ENCODE measurements around the gene ZNF594.
"Not testable (repeated sequence)": the region's sequence is repeated elsewhere in the genome, so short reads cannot be mapped to it uniquely, and the experiment has no call there.

The ZNF594 gene

DNA sequence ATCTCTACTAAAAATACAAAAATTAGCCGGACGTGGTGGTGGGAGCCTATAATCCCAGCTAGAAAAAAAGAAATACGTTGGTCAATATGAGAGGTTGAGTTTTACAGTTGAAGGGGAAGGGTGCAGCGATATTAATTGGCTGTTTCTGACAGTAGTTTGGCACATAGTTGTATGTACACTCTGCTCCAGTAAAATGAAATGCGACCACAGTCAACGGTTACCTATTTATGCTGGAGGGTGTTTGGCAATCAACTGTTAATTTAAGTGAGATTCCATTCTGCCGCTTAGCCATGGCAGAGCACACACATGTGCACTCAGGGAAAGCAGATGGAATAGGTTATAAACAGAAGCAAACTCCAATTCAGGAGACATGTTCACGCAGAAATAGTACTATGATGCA, 9.3 kb upstream of the ZNF594 start:
- DNase-seq: no peak

DNA sequence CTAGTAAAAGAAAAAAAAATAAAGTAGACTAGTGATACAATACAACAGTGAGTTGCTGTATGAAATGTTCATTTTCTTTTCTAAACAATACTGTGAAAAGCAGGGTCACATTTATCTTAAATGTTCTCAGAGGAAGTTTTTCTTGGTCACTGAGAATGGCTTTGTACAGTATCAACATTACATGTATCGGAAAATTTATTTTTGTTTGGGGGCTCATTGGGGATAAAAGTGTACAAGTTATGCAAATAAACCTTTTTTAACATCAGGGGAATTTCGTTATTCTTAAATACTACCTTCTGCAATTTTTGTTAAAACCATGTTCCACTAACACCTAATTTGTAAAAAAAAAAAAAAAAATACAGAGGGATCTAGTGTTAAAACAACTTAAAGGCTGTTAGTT, 8.7 kb upstream of the ZNF594 start:
- DNase-seq: no peak

DNA sequence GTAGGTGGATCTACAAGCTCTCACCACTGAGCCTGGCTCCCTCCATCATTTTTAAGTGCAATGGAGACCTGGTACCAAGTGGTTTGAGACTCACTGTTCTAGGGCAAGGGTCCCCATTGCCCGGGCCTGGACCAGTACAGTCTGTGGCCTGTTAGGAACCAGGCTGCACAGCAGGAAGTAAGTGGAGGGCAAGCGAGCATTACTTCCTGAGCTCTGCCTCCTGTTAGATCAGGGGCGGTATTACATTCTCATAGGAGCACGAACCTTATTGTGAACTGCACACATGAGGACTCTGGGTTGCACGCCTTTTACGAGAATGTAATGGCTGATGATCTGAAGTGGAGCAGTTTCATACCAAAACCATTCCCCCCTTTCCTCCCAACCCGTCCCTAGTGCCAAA, 6.8 kb upstream of the ZNF594 start:
- DNase-seq: no peak

DNA sequence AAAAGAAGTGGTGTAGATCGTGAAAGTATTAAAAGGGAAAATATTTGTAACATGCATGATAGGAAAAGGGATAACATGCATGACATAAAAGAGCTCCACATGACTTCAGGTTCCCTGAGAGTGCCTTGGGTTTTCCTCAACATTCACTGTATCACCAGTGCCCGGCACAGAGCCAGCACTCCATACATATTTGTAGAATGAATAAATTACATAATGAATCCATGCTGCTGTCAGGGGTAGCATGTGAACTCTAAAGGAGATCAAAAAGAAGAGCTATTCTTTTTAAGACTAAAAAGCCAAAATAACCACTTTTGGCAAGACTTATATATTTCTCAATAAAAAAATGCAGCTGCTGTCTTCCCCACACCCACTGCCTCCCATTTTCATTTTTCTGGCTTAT, 2.7 kb upstream of the ZNF594 start:
- DNase-seq: no peak

DNA sequence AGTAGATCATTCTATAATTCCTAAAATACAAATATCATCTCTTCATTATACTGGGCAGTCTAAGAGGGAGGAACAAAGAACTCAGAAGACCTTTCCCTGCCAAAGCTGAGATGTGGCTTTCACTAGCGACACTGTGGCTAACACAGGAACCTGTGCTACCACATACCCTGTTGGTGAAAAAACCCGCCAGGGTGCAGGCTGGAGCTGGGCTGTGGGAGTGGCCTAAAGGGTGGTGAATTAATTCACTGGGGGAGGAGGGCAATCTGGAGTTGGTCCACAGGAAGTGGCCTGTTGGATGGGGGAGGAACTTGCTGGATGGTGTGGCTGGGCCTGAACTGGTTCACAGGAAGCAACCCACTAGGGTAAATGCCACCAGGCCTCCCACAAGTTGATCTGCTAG, 7.4 kb downstream of the ZNF594 start:
- no peak for DNase-seq

DNA sequence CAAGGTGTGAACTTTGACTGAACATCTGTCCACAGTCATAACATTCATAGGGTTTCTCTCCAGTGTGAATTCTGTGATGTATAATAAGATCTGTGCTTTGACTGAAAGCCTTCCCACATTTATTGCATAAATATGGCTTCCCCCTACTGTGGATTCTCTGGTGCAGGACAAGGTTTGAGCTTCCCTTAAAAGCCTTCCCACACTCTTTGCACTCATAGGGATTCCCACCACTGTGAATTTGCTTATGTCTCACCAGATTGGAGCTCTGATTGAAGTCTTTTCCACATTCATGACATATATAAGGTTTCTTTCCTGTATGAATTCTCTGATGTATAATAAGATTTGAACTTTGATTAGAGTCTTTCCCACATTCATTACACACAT, 8.3 kb downstream of the ZNF594 start:
- no peak for DNase-seq

DNA sequence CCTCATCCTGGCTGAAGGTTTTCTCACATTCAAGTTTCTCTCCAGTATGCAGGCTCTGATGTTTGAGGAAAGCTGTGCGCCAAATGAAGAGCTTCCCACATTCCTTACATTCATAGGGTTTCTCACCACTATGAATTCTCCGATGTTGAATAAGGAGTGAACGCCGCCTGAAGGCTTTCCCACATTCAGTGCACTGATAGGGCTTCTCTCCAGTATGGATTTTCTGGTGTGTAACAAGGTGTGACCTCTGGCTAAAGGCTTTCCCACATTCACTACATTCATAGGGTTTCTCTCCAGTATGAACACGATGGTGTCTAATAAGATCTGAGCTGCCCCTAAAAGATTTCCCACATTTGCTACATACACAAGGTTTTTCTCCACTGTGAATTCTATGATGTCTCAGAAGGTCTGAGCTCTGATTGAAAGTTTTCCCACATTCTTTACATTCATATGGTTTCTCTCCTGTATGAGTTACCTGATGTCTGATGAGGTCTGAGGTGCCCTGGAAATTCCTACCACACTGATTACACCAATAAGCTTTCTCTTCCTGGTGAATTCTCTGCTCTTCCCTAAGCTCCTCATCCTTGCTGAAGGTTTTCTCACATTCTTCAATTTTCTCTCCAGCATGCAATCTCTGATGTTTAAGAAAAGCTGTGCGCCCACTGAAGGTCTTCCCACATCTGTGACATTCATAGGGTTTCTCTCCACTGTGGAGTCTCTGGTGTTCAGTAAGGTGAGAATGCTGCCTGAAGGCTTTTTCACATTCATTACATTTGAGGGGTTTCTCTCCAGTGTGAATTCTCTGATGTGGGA, 8.9 kb downstream of the ZNF594 start:
- DNase-seq: no peak

DNA sequence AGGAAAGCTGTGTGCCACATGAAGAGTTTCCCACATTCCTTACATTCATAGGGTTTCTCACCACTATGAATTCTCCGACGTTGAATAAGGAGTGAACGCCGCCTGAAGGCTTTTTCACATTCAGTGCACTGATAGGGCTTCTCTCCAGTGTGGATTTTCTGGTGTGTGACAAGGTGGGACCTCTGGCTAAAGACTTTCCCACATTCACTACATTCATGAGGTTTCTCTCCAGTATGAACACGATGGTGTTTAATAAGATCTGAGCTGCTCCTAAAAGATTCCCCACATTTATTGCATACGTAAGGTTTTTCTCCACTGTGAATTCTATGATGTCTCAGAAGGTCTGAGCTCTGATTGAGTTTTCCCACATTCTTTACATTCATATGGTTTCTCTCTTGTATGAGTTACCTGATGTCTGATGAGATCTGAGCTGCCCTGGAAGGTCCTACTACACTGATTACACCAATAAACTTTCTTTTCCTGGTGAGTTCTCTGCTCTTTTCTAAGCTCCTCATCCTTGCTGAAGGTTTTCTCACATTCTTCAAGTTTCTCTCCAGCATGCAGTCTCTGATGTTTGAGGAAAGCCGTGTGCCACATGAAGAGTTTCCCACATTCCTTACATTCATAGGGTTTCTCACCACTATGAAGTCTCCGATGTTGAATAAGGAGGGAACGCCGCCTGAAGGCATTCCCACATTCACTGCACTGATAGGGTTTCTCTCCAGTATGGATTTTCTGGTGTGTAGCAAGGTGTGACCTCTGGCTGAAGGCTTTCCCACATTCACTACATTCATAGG, 10.0 kb downstream of the ZNF594 start:
- DNase-seq: no peak

DNA sequence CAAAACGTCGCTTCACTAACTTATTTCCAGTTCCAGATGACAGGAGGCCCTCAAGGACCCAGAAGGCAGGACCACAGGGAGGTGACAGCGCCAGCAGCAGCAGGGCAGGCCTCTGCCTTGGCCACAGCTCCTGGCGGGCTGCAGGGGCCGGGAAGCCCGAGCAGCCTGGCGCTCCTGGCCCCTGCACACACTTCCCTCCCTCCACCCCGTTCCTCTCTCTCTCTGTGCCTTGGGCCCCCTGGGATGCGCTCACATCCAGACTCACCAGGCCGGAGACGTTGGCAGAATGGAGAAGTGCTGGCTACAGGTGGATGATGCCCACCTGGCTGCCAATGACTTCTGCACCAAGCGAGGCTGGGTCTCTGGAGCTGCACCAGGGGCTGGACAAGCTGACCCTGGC, 12.7 kb downstream of the ZNF594 start:
- no peak for DNase-seq

DNA sequence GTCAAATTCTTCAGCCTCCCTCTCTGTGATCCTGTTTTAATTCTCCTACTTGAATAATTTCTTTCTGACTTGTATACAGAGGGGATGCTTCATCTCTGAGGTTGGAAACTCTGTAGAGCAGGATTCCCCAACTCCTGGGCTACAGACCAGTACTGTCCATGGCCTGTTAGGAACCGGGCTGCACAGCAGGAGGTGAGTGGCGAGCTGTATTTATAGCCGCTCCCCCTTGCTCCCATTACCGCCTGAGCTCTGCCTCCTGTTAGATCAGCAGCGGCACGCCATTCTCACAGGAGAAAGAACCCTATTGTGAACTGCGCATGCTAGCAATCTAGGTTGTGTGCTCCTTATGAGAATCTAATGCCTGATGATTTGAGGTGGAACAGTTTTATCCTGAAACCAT, 16.6 kb downstream of the ZNF594 start:
- not testable (repeated sequence) for DNase-seq

DNA sequence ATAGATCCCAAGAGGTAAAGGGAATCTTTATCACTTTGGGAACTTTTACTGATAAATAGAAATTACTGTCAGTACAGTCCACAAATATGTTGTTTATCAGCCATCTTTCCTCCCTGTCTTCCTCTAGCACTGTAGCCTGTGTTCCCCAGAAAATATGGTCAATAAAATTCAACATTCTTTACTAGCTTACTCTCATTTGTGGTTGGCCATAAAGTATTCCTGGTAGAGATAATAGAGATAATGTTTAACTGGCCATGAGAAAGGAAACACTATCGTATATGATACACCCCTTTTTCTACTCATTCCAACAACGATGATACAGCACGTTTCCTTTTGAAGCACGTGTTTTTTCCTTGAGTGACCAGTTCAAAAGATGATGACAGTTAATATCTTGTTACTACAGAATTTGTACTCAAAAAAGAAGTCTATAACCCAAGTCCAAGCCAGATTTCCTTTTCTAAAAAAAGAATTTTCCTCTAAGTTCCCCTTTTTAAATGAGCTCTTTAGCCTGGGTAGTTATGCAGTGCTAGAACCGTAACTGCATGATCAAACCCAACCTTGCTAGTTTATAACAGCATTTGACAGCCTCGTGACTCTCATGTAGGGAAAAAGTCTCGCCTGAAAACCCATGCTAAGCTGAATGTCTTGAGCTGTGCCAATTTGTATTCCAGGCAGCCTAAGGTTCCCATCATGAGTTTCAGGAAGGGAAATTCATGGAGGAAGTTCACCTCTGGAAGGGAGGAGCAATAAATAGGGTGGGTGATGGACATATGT, 25.7 kb downstream of the ZNF594 start:
- DNase-seq: not testable (repeated sequence)

DNA sequence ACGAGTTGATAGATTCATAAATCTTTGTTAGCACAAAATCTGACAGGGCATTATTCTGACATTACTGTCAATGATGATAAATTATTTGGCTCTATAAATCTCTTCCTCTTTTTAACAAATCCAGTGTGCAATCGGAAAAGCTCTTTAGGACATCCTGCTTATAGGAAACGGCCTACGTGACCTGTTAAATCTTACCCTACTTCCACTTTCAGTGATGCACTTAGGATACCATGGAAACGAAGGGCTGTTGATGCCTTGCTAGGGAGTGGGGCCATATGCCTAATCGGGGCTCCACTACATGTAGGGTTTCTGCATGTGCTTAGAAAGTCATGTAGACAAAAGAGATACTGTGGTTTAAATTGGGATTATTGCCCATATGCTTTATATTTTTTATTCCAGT, 27.2 kb downstream of the ZNF594 start:
- no peak for DNase-seq

DNA sequence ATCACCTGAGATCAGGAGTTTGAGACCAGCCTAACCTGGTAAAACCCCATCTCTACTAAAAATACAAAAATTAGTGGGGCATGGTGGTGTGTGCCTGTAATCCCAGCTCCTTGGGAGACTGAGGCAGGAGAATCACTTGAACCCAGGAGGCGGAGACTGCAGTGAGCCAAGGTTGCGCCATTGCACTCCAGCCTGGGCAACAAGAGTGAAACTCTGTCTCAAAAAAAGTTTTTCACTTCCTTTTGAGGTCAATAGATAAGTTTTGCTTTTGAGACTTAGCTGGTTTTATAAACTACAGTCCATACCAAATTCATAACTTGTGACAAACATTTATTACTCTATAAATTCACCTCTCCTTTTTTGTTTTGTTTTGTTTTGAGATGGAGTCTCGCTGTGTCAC, 29.9 kb downstream of the ZNF594 start:
- not testable (repeated sequence) for DNase-seq

DNA sequence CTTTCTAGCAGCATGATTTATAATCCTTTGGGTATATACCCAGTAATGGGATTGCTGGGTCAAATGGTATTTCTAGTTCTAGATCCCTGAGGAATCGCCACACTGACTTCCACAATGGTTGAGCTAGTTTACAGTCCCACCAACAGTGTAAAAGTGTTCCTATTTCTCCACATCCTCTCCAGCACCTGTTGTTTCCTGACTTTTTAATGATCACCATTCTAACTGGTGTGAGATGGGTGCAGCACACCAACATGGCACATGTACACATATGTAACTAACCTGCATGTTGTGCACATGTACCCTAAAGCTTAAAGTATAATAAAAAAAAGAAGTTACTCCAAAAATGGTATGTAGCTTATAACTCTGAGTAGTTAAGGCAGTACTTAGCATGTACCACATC, 31.0 kb downstream of the ZNF594 start:
- DNase-seq: not testable (repeated sequence)

DNA sequence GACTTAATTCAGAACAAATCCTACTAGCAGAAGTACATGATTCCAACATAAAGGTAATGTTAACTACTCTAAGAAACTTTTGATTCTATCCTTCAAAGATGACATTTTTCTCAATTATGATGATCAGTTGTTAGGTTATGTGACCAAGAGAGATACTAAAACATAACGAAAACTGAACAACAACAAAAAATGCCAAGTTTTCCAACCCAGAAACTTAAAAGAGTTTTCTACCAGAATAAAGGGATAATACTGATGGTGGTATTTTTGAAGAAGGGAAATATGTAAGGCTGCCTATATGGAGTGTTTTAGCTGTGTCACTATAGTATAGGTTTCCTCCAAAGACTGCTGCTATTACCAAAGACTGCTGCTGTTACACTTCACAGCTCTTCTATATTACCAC, 45.5 kb downstream of the ZNF594 start:
- not testable (repeated sequence) for DNase-seq

DNA sequence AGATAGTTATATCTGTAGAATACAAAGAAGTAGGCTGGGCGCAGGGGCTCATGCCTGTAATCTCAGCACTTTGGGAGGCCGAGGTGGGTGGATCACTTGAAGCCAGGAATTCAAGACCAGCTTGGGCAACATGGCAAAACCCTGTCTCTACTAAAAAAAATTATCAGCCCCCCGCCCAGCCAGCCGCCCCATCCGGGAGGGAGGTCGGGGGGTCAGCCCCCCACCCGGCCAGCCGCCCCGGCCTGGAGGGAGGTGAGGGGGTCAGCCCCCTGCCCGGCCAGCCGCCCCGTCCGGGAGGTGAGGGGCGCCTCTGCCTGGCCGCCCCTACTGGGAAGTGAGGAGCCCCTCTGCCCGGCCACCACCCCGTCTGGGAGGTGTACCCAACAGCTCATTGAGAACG, 48.8 kb downstream of the ZNF594 start:
- not testable (repeated sequence) for DNase-seq

DNA sequence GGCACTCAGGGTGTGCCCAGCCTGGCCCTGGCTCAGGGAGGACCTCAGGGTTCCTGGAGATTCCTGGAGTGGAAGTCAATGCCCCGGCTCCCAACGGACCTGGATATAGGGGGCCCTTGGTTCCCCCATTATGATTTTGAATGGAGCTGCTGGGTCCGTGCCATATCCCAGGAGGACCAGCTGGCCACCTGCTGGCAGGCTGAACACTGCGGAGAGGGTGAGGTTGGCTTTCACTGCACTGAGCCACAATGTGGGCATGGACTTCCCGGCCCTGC, 52.3 kb downstream of the ZNF594 start:
- no peak for DNase-seq

DNA sequence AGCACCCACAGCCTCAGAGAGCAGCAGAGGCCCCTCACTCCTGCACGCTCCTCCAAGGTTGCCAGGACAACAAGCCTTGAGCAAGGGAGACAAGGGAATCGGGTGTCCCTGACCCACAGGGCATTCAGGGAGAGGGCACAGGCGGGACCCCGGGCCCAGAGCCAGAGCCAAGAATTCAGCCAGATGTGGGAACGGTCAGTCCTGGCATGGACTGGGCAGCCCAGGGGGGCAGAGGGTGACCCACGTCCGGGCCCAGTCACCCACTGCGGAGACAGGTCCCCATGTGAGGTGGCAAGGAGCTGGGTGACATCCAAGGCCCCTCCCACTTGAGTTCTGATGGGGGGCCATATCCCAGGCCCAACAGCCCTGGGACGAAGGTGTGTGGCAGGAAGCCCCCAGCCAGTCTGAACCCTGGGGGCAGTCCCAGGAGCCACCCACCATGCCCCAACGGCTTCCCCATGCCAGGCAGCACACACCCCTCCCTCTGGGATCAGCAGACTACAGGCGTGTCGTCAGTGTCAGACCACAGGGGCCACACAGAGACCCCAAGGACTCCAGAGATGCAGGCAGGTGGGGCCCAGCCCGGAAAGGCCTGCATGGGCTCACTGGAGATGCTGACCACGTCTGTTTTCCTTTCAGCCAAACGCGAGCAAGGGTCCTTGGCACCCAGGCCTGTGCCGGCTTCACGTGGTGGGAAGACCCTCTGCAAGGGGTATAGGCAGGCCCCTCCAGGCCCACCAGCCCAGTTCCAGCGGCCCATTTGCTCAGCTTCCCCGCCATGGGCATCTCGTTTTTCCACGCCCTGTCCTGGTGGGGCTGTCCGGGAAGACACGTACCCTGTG, 52.8 kb downstream of the ZNF594 start:
- DNase-seq: no peak

DNA sequence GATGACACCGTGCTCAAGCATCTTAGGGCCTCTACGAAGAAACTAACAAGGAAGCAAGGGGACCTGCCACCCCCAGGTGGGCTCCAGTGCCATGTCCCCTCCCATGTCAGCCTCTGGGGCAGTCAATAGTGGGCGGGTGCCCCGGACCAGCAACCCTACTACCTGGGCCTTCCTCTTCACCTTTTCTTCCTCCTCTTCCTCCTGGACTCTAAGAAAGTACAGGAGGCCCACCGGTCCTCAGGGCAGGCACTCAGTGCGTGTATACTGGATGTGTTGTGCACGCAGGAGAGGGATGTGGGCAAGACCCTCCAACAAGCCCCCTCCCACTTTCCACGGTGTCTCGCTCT, 53.5 kb downstream of the ZNF594 start:
- not testable (repeated sequence) for DNase-seq

DNA sequence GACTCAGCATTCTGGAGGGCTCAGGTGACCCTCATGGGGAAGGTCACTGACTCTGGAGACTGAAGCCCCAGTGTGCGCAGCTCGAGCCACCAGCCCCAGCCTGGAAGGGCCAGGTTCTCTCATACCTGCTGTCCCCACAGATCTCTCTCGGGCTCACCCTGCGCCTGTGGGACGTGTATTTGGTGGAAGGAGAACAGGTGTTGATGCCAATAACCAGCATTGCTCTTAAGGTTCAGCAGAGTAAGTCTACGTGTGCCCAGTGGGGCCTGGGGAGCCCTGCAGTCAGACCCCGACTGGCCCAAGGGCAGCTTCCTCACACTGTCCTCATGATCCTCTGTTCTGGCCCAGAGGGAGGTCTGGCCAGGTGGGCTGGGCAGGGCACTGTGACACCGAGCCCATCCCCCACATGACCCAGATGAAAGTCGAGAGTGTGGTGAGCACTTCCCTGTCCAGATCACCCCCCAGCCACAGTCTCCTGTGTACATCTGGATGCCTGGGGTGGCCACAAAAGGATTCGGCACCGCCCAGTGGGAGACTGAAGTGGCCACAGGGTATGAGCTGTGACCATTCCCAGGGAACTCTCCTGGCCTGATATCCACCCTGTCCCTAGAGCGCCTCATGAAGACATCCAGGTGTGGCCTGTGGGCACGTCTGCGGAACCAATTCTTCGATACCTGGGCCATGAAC, 54.0 kb downstream of the ZNF594 start:
- DNase-seq: not testable (repeated sequence)

DNA sequence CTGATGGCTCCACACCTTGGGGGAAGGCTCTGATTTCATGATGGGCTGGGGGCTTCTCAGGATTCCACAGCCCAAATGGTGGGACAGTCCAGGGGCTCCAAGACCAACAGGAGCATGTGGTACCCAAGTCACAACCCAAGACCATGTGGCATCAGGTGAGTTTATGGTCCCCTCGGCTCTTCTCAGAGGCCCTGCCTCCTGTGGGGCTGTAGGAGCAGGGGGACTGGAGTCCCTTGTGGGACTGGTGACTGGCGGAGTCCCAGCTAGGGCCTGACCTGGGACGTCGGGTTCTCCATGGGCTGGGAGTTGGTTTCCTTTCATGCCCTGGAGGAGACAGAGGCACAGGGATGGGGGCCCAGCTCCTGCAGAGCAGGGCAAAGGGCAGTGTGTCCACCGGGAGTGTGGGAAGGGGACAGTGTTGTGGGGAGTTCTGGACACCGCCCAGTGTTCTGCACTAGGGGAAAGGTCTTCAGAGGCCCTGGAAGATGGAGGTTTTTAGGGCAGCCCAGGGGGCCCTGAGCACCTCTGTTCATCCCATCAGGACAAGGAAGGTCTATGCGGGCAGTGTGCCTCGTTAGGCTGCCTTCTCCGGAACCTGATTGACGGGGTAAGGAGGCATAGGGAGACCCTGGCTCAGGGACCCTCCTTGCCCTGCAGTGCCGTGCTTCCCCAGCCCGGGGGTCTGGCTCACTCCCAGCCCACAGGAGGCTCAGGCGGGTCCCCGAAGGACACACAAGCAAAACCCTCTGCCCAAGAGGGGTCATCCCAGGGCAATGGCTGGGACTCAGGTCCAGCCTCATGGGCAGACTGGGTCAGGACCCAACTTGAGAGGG, 54.9 kb downstream of the ZNF594 start:
- DNase-seq: not testable (repeated sequence)

All from effector CD8-positive, alpha-beta T cell (primary cell).